Immature natural killer cell (primary cell): ENCODE data around the gene RGS12. TPM values are rescaled to one million over a fixed set of nuclear protein-coding genes. Genes with fewer than 3 reads are reported as not detected.

ENCODE experiments used
- DNase-seq, 3 donors: peaks; one replicate each; pipeline ENCODE4 v3.0.0; 2022; ENCODE audit warnings: mixed read lengths in 1 of 3
- H3K27ac Mint-ChIP-seq, 6 donors: one replicate each; pipeline ENCODE4 v1.8.0; 2020; ENCODE audit warnings: mixed read lengths in 6 of 6, mild to moderate bottlenecking in 5 of 6, inconsistent platforms in 4 of 6, moderate library complexity in 3 of 6
- H3K27me3 Mint-ChIP-seq, 3 donors: one replicate each; pipeline ENCODE4 v1.8.0; 2020 to 2021; ENCODE audit warnings: low read depth in 3 of 3, mild to moderate bottlenecking in 3 of 3, mixed read lengths in 3 of 3, moderate library complexity in 3 of 3, inconsistent platforms in 1 of 3
- H3K36me3 Mint-ChIP-seq, 3 donors: one replicate each; pipeline ENCODE4 v1.8.0; 2020; ENCODE audit warnings: mixed read lengths in 3 of 3, inconsistent platforms in 2 of 3, mild to moderate bottlenecking in 2 of 3
- H3K4me1 Mint-ChIP-seq, 2 donors: one replicate each; pipeline ENCODE4 v1.8.0; 2020; ENCODE audit warnings: inconsistent platforms in 2 of 2, mild to moderate bottlenecking in 2 of 2, mixed read lengths in 2 of 2, moderate library complexity in 1 of 2
- H3K4me3 Mint-ChIP-seq, 5 donors: one replicate each; pipeline ENCODE4 v1.8.0; 2020; ENCODE audit warnings: mild to moderate bottlenecking in 5 of 5, mixed read lengths in 5 of 5, inconsistent platforms in 3 of 5, moderate library complexity in 3 of 5
- H3K9me3 Mint-ChIP-seq, 6 donors: one replicate each; pipeline ENCODE4 v1.8.0; 2020; ENCODE audit warnings: mild to moderate bottlenecking in 6 of 6, mixed read lengths in 6 of 6, inconsistent platforms in 4 of 6, moderate library complexity in 3 of 6
- polyA plus RNA-seq, 3 donors: library from polyadenylated mRNA; unstranded; fragments of 300-500 nt; fragmentation: Illumina TruSeq; gene quantifications; one replicate each; pipeline ENCODE4 v1.2.3, GENCODE V29; 2021

The RGS12 gene, protein sequence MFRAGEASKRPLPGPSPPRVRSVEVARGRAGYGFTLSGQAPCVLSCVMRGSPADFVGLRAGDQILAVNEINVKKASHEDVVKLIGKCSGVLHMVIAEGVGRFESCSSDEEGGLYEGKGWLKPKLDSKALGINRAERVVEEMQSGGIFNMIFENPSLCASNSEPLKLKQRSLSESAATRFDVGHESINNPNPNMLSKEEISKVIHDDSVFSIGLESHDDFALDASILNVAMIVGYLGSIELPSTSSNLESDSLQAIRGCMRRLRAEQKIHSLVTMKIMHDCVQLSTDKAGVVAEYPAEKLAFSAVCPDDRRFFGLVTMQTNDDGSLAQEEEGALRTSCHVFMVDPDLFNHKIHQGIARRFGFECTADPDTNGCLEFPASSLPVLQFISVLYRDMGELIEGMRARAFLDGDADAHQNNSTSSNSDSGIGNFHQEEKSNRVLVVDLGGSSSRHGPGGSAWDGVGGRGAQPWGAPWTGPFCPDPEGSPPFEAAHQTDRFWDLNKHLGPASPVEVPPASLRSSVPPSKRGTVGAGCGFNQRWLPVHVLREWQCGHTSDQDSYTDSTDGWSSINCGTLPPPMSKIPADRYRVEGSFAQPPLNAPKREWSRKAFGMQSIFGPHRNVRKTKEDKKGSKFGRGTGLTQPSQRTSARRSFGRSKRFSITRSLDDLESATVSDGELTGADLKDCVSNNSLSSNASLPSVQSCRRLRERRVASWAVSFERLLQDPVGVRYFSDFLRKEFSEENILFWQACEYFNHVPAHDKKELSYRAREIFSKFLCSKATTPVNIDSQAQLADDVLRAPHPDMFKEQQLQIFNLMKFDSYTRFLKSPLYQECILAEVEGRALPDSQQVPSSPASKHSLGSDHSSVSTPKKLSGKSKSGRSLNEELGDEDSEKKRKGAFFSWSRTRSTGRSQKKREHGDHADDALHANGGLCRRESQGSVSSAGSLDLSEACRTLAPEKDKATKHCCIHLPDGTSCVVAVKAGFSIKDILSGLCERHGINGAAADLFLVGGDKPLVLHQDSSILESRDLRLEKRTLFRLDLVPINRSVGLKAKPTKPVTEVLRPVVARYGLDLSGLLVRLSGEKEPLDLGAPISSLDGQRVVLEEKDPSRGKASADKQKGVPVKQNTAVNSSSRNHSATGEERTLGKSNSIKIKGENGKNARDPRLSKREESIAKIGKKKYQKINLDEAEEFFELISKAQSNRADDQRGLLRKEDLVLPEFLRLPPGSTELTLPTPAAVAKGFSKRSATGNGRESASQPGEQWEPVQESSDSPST (N-terminal part only)
- 1 to 10 TPM in 2 of 3 donors, not detected in 1; 2.5 to 2.7 TPM for polyA plus RNA-seq

- Mint-ChIP-seq H3K27me3 (peaks cover 3 to 5% (median 4%) of the 10 kb centered on the region in 3 donors), H3K36me3 (no peaks in the 10 kb centered on the region), H3K4me1 (peaks cover 14 to 15% of the 10 kb centered on the region in 2 donors), H3K9me3 (no peaks in the 10 kb centered on the region), H3K4me3 (peak within 1 kb of the TSS; percentile 87 to 91 (median 90)), H3K27ac (peak within 1 kb of the TSS in 5 of 6 donors; percentile 69 to 80 (median 77))
- DNase-seq, result peak; percentile 69 to 80 (median 77)
These were observed at the start of gene RGS12 for GRCh38 chr4:3292571-3293400. RGS12 (plus strand) TSS chr4:3293021; CDS start chr4:3316171, 23,150 bp downstream.

GRCh38 chr4:3243136-3243780, 49.6 kb upstream of the RGS12 start:
- DNase-seq, result no peak
- peaks cover 0 to 12% (median 9%) of the 10 kb centered on the region in 3 donors for H3K36me3 Mint-ChIP-seq
- H3K27ac Mint-ChIP-seq, result peak overlapping the region; percentile 28 to 79 (median 52)
- H3K27me3 Mint-ChIP-seq, result peaks cover 0 to 8% (median 4%) of the 10 kb centered on the region in 3 donors
- H3K4me3 Mint-ChIP-seq, result no peak overlapping the region
- H3K9me3 Mint-ChIP-seq, result no peaks in the 10 kb centered on the region
- H3K4me1 Mint-ChIP-seq, result peaks cover 0 to 6% of the 10 kb centered on the region in 2 donors

- no peak overlapping the region for H3K4me3 Mint-ChIP-seq
- H3K4me1 Mint-ChIP-seq, result peaks cover 0 to 6% of the 10 kb centered on the region in 2 donors
- H3K27ac Mint-ChIP-seq, result peak overlapping the region in 4 of 6 donors; percentile 6 to 59 (median 48)
- peaks cover 0 to 8% (median 2%) of the 10 kb centered on the region in 3 donors for H3K27me3 Mint-ChIP-seq
- H3K9me3 Mint-ChIP-seq, result no peaks in the 10 kb centered on the region
- H3K36me3 Mint-ChIP-seq, result peaks cover 0 to 12% (median 9%) of the 10 kb centered on the region in 3 donors
- DNase-seq, result no peak
These were observed 48.8 kb upstream of the RGS12 start for GRCh38 chr4:3244002-3244401.

DNA sequence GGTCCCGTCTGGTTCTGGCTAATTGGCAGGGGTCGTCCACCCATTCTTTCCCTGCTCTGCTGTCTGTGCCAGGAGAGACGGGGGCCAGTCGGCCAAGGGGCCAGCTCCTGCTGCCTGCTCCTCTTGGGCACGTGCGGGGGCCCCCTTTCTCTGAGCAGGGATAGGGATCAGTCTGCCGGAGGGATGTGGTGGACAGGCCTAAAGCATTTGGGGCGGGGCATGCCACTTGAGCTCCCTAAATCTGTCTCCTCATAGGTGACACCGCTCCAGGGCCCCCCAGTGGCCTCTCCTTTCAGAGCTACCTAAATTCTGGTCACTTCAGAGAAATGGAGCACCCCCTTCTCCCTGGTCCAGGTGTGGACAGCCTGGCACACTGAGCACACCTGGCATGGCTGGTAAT, 48.1 kb upstream of the RGS12 start:
- H3K27ac Mint-ChIP-seq, result peak overlapping the region in 2 of 6 donors; percentile 7 to 61
- peaks cover 0 to 8% (median 2%) of the 10 kb centered on the region in 3 donors for H3K27me3 Mint-ChIP-seq
- peaks cover 0 to 12% (median 9%) of the 10 kb centered on the region in 3 donors for H3K36me3 Mint-ChIP-seq
- H3K4me1 Mint-ChIP-seq, result peaks cover 0 to 6% of the 10 kb centered on the region in 2 donors
- no peak for DNase-seq
- H3K9me3 Mint-ChIP-seq, result no peaks in the 10 kb centered on the region
- no peak overlapping the region for H3K4me3 Mint-ChIP-seq

GRCh38 chr4:3245676-3246075, 47.1 kb upstream of the RGS12 start:
- H3K36me3 Mint-ChIP-seq, result peaks cover 0 to 9% (median 7%) of the 10 kb centered on the region in 3 donors
- peaks cover 0 to 6% (median 2%) of the 10 kb centered on the region in 3 donors for H3K27me3 Mint-ChIP-seq
- H3K4me1 Mint-ChIP-seq, result peaks cover 0 to 6% of the 10 kb centered on the region in 2 donors
- DNase-seq, result no peak
- H3K4me3 Mint-ChIP-seq, result no peak overlapping the region
- H3K27ac Mint-ChIP-seq, result no peak overlapping the region
- H3K9me3 Mint-ChIP-seq, result no peaks in the 10 kb centered on the region

GRCh38 chr4:3246458-3247398, 46.1 kb upstream of the RGS12 start:
- no peak overlapping the region for H3K4me3 Mint-ChIP-seq
- H3K36me3 Mint-ChIP-seq, result peaks cover 0 to 8% (median 6%) of the 10 kb centered on the region in 3 donors
- no peak for DNase-seq
- peaks cover 0 to 6% of the 10 kb centered on the region in 2 donors for H3K4me1 Mint-ChIP-seq
- no peaks in the 10 kb centered on the region for H3K9me3 Mint-ChIP-seq
- peak overlapping the region in 1 of 6 donors; percentile 26 for H3K27ac Mint-ChIP-seq
- peaks cover 0 to 3% (median 2%) of the 10 kb centered on the region in 3 donors for H3K27me3 Mint-ChIP-seq

DNA sequence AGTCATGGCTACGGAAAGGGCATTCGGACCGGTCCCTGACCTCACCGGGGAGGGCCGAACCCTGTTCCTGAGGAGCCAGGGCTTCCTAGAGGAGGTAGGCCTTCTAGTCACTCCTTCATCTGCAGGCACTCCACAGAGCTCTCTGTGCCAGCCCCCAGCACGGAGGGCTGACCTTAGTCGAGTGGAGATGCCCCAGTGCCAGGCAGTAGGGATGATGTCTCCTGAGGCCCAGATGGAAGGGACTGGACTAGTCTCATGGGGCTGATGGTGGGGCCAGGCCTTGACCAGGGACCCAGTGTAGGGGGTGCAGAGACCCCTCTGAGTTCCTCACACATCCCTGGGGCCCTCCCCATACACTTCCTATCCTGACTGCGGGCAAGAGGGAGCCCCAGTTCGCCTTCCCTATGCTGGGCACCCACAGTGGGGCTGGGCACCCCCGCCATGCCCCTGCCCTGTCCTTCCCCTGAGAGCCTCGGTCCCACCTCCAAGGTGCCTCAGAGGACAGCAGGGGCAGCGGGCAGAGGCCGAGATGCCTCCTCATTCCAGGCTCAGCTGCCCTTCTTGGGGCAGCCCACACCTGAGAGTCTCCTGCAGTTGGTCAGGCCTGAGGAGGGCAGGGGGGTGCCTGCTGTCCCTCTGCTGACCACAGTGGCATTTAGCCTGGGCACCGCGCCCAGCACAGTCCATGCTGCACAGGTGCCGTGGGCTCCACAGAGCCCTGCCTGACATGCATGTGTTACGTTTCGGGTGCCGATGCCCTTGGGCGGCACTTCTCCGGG, 45.2 kb upstream of the RGS12 start:
- Mint-ChIP-seq H3K27me3 (peaks cover 0 to 3% (median 2%) of the 10 kb centered on the region in 3 donors), H3K9me3 (no peaks in the 10 kb centered on the region), H3K4me3 (no peak overlapping the region), H3K36me3 (peaks cover 0 to under 1% (median 0%) of the 10 kb centered on the region in 3 donors), H3K4me1 (peaks cover 0 to 6% of the 10 kb centered on the region in 2 donors), H3K27ac (no peak overlapping the region)
- DNase-seq, result no peak

DNA sequence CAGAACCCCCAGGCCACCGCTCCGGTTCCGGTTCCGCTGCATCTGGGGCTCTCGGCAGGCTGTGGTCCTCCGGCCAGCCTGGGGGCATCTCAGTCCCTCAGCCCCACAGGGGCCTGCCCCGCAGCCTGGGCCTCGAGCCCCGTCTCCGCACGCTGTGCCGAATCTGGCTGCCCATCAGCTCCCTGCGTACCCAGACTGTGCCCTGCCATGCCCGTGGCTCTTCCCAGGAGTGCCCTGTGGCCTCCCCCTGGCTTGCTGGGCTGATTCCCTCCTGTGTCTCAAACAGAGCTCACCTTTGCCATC, 44.7 kb upstream of the RGS12 start:
- Mint-ChIP-seq H3K9me3 (no peaks in the 10 kb centered on the region), H3K27me3 (peaks cover 0 to 3% (median 2%) of the 10 kb centered on the region in 3 donors), H3K4me3 (no peak overlapping the region), H3K27ac (no peak overlapping the region), H3K4me1 (peaks cover 0 to 6% of the 10 kb centered on the region in 2 donors), H3K36me3 (no peaks in the 10 kb centered on the region)
- no peak for DNase-seq

- Mint-ChIP-seq H3K9me3 (no peaks in the 10 kb centered on the region), H3K4me1 (peaks cover 0 to 6% of the 10 kb centered on the region in 2 donors), H3K27ac (no peak within 1 kb of the TSS), H3K27me3 (peaks cover 0 to 3% (median 0%) of the 10 kb centered on the region in 3 donors), H3K4me3 (no peak within 1 kb of the TSS), H3K36me3 (no peaks in the 10 kb centered on the region)
- DNase-seq, result no peak
These were observed 43.8 kb upstream of the RGS12 start, which contains the start of gene MSANTD1 for GRCh38 chr4:3248811-3249661. MSANTD1 (plus strand) TSS chr4:3249159; CDS start chr4:3249223, 64 bp downstream.
